ENCODE data around the gene SDK1.

- TF ChIP-seq POLR2A (IDR thresholded peaks at IDR 0.05; ENCODE audit: low read length) (no peak), GATA1 (IDR thresholded peaks at IDR 0.05; ENCODE audit: low read depth, low read length) (no peak)
Measured at GRCh38 chr7:4185136-4185535, 884.1 kb downstream of the SDK1 start.
